K562 (cell line): ENCODE data around the gene IRF2BP2. TPM values are rescaled to one million over a fixed set of nuclear protein-coding genes. Genes with fewer than 3 reads are reported as not detected.
A peak's percentile ranks its signal among the peaks of the same experiment; 100 is the strongest.

Source experiments
- ARID1B ChIP-seq: fragments of 450-650 bp; IDR thresholded peaks from 2 replicates; pipeline ENCODE4 v1.6.1; 2016; ENCODE audit warnings: antibody characterized with exemption, mild to moderate bottlenecking, inconsistent platforms
- FOXJ2 ChIP-seq: fragments of 200-800 bp; sonication (Bioruptor generic); IDR thresholded peaks from 2 replicates; pipeline ENCODE4 v1.6.1; 2016; ENCODE audit warnings: missing genetic modification characterization, missing compliant biosample characterization
- JUND ChIP-seq, 2 experiments: IDR thresholded peaks; 2 replicates in 1 of 2; 3 replicates in 1 of 2; pipeline ENCODE4 v1.6.1; 2011; ENCODE audit warnings: borderline replicate concordance in 2 of 2, low read depth in 2 of 2, low read length in 2 of 2, improper control_type of control experiment in 1 of 2, missing biosample characterization in 1 of 2, missing genetic modification characterization in 1 of 2, missing genetic modification reagents in 1 of 2
- NCOR1 ChIP-seq: fragments of 450-650 bp; IDR thresholded peaks from 2 replicates; pipeline ENCODE4 v1.6.1; 2016; ENCODE audit warnings: mild to moderate bottlenecking, moderate library complexity
- NFIC ChIP-seq: fragments of 450-650 bp; IDR thresholded peaks from 2 replicates; pipeline ENCODE4 v1.6.1; 2017; ENCODE audit warnings: mild to moderate bottlenecking, inconsistent platforms
- NFXL1 ChIP-seq: fragments of 450-650 bp; formaldehyde crosslinking; IDR thresholded peaks from 2 replicates; pipeline ENCODE4 v1.4.0; 2021; ENCODE audit warnings: mild to moderate bottlenecking
- ZNF639 ChIP-seq, 2 experiments: fragments of 200-800 bp in 1 of 2; sonication (Bioruptor generic) in 1 of 2; sonication (generic) in 1 of 2; formaldehyde crosslinking in 1 of 2; IDR thresholded peaks in 1 of 2; conservative IDR thresholded peaks in 1 of 2; 2 replicates each; pipeline versions ENCODE4 v1.5.0 to v1.6.1; 2016 to 2020; ENCODE audit warnings: missing compliant biosample characterization in 1 of 2, missing genetic modification characterization in 1 of 2, missing genetic modification reagents in 1 of 2
- ZSCAN32 ChIP-seq: fragments of 450-650 bp; formaldehyde crosslinking; IDR thresholded peaks from 2 replicates; pipeline ENCODE4 v1.4.0; 2020; ENCODE audit warnings: mild to moderate bottlenecking, moderate library complexity
- polyA plus RNA-seq, 8 experiments: library from polyadenylated mRNA; depleted of rRNA in 4 of 8; stranded (reverse) in 5 of 8; unstranded in 3 of 8; fragments of >200 nt; fragmentation: Nextera tagmentation in 2 of 8; fragmentation: Illumina TruSeq in 1 of 8; extraction: Ambion mirVana in 2 of 8; extraction: Trizol in 1 of 8; gene quantifications; 2 replicates each; pipeline versions ENCODE4 v1.2.1 to v1.2.3, GENCODE V29; 2011 to 2014; ENCODE audit warnings: inconsistent platforms in 1 of 8, missing spikeins in 1 of 8
- total RNA-seq, 7 experiments: library from RNA; depleted of rRNA in 6 of 7; stranded (reverse); fragments of >200 nt in 6 of 7; fragmentation: Illumina TruSeq in 2 of 7; extraction: Trizol in 2 of 7; gene quantifications; 2 replicates each; pipeline versions ENCODE4 v1.2.1 to v1.2.3, GENCODE V29; 2011 to 2021; ENCODE audit warnings: low replicate concordance in 1 of 7
- TF ChIP-seq, protein P1 (sequence below), 2 experiments: fragments of 450-650 bp; formaldehyde crosslinking in 1 of 2; IDR thresholded peaks; 2 replicates each; pipeline versions ENCODE4 v1.4.0 to v1.6.1; 2014 to 2020; ENCODE audit warnings: mild to moderate bottlenecking in 2 of 2, borderline replicate concordance in 1 of 2, low read depth in 1 of 2
- TF ChIP-seq, protein P2 (sequence below): fragments of 200-800 bp; sonication (Bioruptor generic); IDR thresholded peaks from 2 replicates; pipeline ENCODE4 v1.6.1; 2016; ENCODE audit warnings: missing genetic modification characterization, missing compliant biosample characterization

Gene IRF2BP2
- total and polyA plus RNA-seq, 9 of the 15 experiments (the other 6 are each of a cell fraction or from before 2014, with no cell fraction given): 7.7 to 68.6 (median 22.1) TPM

- TF ChIP-seq, protein P1, sequence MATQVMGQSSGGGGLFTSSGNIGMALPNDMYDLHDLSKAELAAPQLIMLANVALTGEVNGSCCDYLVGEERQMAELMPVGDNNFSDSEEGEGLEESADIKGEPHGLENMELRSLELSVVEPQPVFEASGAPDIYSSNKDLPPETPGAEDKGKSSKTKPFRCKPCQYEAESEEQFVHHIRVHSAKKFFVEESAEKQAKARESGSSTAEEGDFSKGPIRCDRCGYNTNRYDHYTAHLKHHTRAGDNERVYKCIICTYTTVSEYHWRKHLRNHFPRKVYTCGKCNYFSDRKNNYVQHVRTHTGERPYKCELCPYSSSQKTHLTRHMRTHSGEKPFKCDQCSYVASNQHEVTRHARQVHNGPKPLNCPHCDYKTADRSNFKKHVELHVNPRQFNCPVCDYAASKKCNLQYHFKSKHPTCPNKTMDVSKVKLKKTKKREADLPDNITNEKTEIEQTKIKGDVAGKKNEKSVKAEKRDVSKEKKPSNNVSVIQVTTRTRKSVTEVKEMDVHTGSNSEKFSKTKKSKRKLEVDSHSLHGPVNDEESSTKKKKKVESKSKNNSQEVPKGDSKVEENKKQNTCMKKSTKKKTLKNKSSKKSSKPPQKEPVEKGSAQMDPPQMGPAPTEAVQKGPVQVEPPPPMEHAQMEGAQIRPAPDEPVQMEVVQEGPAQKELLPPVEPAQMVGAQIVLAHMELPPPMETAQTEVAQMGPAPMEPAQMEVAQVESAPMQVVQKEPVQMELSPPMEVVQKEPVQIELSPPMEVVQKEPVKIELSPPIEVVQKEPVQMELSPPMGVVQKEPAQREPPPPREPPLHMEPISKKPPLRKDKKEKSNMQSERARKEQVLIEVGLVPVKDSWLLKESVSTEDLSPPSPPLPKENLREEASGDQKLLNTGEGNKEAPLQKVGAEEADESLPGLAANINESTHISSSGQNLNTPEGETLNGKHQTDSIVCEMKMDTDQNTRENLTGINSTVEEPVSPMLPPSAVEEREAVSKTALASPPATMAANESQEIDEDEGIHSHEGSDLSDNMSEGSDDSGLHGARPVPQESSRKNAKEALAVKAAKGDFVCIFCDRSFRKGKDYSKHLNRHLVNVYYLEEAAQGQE (IDR thresholded peaks at IDR 0.05; ENCODE audit: borderline replicate concordance): peak; percentile 36; the same call in 1 of the 2 replicates
- TF ChIP-seq, protein P1 (CRISPR knock-in tag; IDR thresholded peaks at IDR 0.05; ENCODE audit: low read depth): no peak
- TF ChIP-seq ZSCAN32 (CRISPR knock-in tag): peak; percentile 37; the same call in 1 of the 2 replicates
- TF ChIP-seq, protein P2, sequence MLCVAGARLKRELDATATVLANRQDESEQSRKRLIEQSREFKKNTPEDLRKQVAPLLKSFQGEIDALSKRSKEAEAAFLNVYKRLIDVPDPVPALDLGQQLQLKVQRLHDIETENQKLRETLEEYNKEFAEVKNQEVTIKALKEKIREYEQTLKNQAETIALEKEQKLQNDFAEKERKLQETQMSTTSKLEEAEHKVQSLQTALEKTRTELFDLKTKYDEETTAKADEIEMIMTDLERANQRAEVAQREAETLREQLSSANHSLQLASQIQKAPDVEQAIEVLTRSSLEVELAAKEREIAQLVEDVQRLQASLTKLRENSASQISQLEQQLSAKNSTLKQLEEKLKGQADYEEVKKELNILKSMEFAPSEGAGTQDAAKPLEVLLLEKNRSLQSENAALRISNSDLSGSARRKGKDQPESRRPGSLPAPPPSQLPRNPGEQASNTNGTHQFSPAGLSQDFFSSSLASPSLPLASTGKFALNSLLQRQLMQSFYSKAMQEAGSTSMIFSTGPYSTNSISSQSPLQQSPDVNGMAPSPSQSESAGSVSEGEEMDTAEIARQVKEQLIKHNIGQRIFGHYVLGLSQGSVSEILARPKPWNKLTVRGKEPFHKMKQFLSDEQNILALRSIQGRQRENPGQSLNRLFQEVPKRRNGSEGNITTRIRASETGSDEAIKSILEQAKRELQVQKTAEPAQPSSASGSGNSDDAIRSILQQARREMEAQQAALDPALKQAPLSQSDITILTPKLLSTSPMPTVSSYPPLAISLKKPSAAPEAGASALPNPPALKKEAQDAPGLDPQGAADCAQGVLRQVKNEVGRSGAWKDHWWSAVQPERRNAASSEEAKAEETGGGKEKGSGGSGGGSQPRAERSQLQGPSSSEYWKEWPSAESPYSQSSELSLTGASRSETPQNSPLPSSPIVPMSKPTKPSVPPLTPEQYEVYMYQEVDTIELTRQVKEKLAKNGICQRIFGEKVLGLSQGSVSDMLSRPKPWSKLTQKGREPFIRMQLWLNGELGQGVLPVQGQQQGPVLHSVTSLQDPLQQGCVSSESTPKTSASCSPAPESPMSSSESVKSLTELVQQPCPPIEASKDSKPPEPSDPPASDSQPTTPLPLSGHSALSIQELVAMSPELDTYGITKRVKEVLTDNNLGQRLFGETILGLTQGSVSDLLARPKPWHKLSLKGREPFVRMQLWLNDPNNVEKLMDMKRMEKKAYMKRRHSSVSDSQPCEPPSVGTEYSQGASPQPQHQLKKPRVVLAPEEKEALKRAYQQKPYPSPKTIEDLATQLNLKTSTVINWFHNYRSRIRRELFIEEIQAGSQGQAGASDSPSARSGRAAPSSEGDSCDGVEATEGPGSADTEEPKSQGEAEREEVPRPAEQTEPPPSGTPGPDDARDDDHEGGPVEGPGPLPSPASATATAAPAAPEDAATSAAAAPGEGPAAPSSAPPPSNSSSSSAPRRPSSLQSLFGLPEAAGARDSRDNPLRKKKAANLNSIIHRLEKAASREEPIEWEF (CRISPR knock-in tag): no peak
- peak; percentile 78 for TF ChIP-seq ARID1B
- no peak for TF ChIP-seq NFXL1 (CRISPR knock-in tag)
- peak; percentile 81 for TF ChIP-seq NCOR1
- peak; percentile 60; the same call in 1 of the 2 replicates for TF ChIP-seq FOXJ2
- peak in 1 of 2 experiments; percentile 50; a peak in 1 of 4 replicates for TF ChIP-seq ZNF639 (CRISPR knock-in tag; conservative IDR thresholded peaks at IDR 0.05 in 1 of 2, IDR thresholded peaks at IDR 0.05 in 1 of 2)
- peak; percentile 29 for TF ChIP-seq NFIC
- TF ChIP-seq JUND (IDR thresholded peaks at IDR 0.05; ENCODE audit: borderline replicate concordance, low read depth, low read length): peak; percentile 89
- TF ChIP-seq JUND (tag; IDR thresholded peaks at IDR 0.05; ENCODE audit: borderline replicate concordance, low read depth, low read length): peak; percentile 78; the same call in 2 of the 3 replicates
Measured at GRCh38 chr1:234601301-234602017, 8.5 kb downstream of the IRF2BP2 start (continued).
